OCI-LY3 (cell line): ENCODE data around the gene IFT88.

Experiments used
- CTCF ChIP-seq: fragments of 200-600, 300-600 bp; sonication (generic); IDR thresholded peaks from 2 replicates; pipeline ENCODE4 v1.5.1; 2014; ENCODE audit warnings: antibody characterized with exemption, low read length, low read depth
- EZH2phosphoT487 ChIP-seq: fragments of 200-600 bp; shearing (Covaris generic); IDR thresholded peaks from 2 replicates; pipeline ENCODE4 v1.6.1; 2018; ENCODE audit warnings: antibody characterized with exemption, mixed run types, low read depth

- TF ChIP-seq EZH2phosphoT487 (no peak), CTCF (no peak)
Measured at GRCh38 chr13:20709369-20709768, 142.4 kb downstream of the IFT88 start.
